Fibroblast of peridontal ligament (primary cell): ENCODE data around the gene SPG7.

Source experiments
- DNase-seq: peaks from one replicate; pipeline ENCODE4 v3.0.0-alpha.2; 2010; ENCODE audit errors: extremely low read depth

SPG7 gene

GRCh38 chr16:89517128-89517527 lies 8.9 kb downstream of the SPG7 start:
- no peak for DNase-seq

GRCh38 chr16:89519881-89520280 lies 11.7 kb downstream of the SPG7 start:
- DNase-seq, result no peak

- DNase-seq, result no peak
Observed at GRCh38 chr16:89522287-89522686, 14.1 kb downstream of the SPG7 start.

GRCh38 chr16:89523680-89524344 lies 15.6 kb downstream of the SPG7 start:
- no peak for DNase-seq

GRCh38 chr16:89525146-89525913 lies 17.1 kb downstream of the SPG7 start:
- DNase-seq, result no peak

GRCh38 chr16:89529097-89529496 lies 20.9 kb downstream of the SPG7 start:
- no peak for DNase-seq

- DNase-seq, result no peak
Observed at GRCh38 chr16:89530401-89531381, 22.5 kb downstream of the SPG7 start.

GRCh38 chr16:89531821-89532526 lies 23.8 kb downstream of the SPG7 start:
- no peak for DNase-seq

- DNase-seq, result peak; percentile 3
Observed at GRCh38 chr16:89534252-89534756, 26.1 kb downstream of the SPG7 start.

GRCh38 chr16:89536371-89536770 lies 28.2 kb downstream of the SPG7 start:
- no peak for DNase-seq

GRCh38 chr16:89536886-89537548 lies 28.8 kb downstream of the SPG7 start:
- no peak for DNase-seq

- DNase-seq, result no peak
Observed at GRCh38 chr16:89537549-89537925, 29.3 kb downstream of the SPG7 start.

GRCh38 chr16:89538286-89538685 lies 30.1 kb downstream of the SPG7 start:
- DNase-seq, result no peak

- no peak for DNase-seq
Observed at GRCh38 chr16:89540557-89540956, 32.4 kb downstream of the SPG7 start.

GRCh38 chr16:89541792-89542191 lies 33.6 kb downstream of the SPG7 start:
- no peak for DNase-seq

- DNase-seq, result no peak
Observed at GRCh38 chr16:89544113-89544512, 35.9 kb downstream of the SPG7 start.

GRCh38 chr16:89544713-89545043 lies 36.5 kb downstream of the SPG7 start:
- DNase-seq, result no peak

GRCh38 chr16:89545044-89545830 lies 37.0 kb downstream of the SPG7 start:
- no peak for DNase-seq

- no peak for DNase-seq
Observed at GRCh38 chr16:89545831-89546574, 37.8 kb downstream of the SPG7 start.
